GM23248 (cell line): ENCODE data around the gene UBP1. TPM values are rescaled to one million over a fixed set of nuclear protein-coding genes. Genes with fewer than 3 reads are reported as not detected.

Source experiments
- polyA plus RNA-seq: library from polyadenylated mRNA; unstranded; fragments of >200 nt; fragmentation: Nextera tagmentation; extraction: Ambion mirVana; gene quantifications from 2 replicates; pipeline ENCODE4 v1.2.1, GENCODE V29; 2016
- small RNA-seq: library from RNA; depleted of rRNA; stranded (forward); fragments of <200 nt; gene quantifications from one replicate; pipeline ENCODE3, GENCODE V24; 2014; ENCODE audit warnings: low read depth, low replicate concordance
- total RNA-seq: library from RNA; depleted of rRNA; stranded (reverse); fragments of >200 nt; shearing (Covaris generic); gene quantifications from 2 replicates; pipeline ENCODE4 v1.2.3, GENCODE V29; 2014; rRNA removed

Gene UBP1
- total and polyA plus RNA-seq, 2 experiments from 2014 or later, result 12.5 to 38.7 TPM

Small RNA genes within 50 kb of the gene (small RNA-seq; reads per million reads assigned to genes)
- gene RNU7-110P, result not detected

Other genes with a start within 250 kb of the UBP1 start
- gene SUSD5, start 221.6 kb downstream of the UBP1 start, total RNA-seq, result 0.11 and 0.13 TPM in 2 replicates
- gene SUSD5, start 221.6 kb downstream of the UBP1 start, polyA plus RNA-seq, result 0.05 and 0.09 TPM in 2 replicates
- gene FBXL2, start 163.0 kb downstream of the UBP1 start, total RNA-seq, result 3.2 and 3.4 TPM in 2 replicates
- 3.1 and 3.2 TPM in 2 replicates for gene FBXL2, start 163.0 kb downstream of the UBP1 start, polyA plus RNA-seq